Thyroid gland (tissue), 4 donors: ENCODE results near the gene C6orf52.

Source experiments
- CTCF ChIP-seq, 6 experiments: fragments of 200-600 bp in 3 of 6; fragments of 450-650 bp in 3 of 6; sonication (generic) in 3 of 6; IDR thresholded peaks; one replicate each; pipeline ENCODE4 v1.5.1; 2016 to 2019; ENCODE audit warnings: antibody characterized with exemption in 6 of 6, mild to moderate bottlenecking in 2 of 6, inconsistent platforms in 1 of 6, moderate library complexity in 1 of 6
- POLR2A ChIP-seq, 2 donors: fragments of 450-650 bp; IDR thresholded peaks; one replicate each; pipeline ENCODE4 v1.6.1; 2017; ENCODE audit warnings: antibody characterized with exemption in 2 of 2, mild to moderate bottlenecking in 2 of 2, moderate library complexity in 1 of 2

- TF ChIP-seq CTCF (IDR thresholded peaks at IDR 0.05) (no peak), POLR2A (IDR thresholded peaks at IDR 0.05) (no peak)
These were observed 31.3 kb upstream of the C6orf52 start for GRCh38 chr6:10725716-10726115.
